ENCODE results near the gene MBD3L4.
"Not testable (repeated sequence)": the region's sequence is repeated elsewhere in the genome, so short reads cannot be mapped to it uniquely, and the experiment has no call there.

DNA sequence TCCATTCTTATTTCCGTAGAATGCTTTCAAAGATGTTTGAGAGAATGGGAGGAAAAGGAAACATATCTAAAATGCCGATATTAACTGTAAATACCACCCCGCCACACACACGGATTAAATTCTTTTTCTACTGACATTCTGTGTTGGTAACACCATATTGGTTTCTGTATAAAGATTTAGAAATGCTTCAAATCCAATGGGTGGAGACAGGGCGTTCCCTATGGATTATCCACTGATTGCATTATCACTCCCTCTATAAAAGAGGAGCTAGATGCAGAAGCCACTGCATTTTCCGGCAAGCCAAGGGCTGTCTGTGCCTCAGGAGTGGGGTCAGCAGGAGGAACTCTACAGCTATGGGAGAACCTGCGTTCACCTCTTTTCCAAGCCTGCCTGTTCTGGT is 9.0 kb upstream of the MBD3L4 start, which contains the start of gene MBD3L2:
- TF ChIP-seq TOX (CRISPR knock-in tag; IDR thresholded peaks at IDR 0.05; ENCODE audit: borderline replicate concordance); ZFP3 (CRISPR knock-in tag; IDR thresholded peaks at IDR 0.05); PPARA (CRISPR knock-in tag; IDR thresholded peaks at IDR 0.05; ENCODE audit: borderline replicate concordance); ZNF70 (CRISPR knock-in tag; IDR thresholded peaks at IDR 0.05): not testable (repeated sequence)
- TF ChIP-seq, protein P1, sequence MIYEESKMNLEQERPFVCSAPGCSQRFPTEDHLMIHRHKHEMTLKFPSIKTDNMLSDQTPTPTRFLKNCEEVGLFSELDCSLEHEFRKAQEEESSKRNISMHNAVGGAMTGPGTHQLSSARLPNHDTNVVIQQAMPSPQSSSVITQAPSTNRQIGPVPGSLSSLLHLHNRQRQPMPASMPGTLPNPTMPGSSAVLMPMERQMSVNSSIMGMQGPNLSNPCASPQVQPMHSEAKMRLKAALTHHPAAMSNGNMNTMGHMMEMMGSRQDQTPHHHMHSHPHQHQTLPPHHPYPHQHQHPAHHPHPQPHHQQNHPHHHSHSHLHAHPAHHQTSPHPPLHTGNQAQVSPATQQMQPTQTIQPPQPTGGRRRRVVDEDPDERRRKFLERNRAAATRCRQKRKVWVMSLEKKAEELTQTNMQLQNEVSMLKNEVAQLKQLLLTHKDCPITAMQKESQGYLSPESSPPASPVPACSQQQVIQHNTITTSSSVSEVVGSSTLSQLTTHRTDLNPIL (CRISPR knock-in tag; IDR thresholded peaks at IDR 0.05; ENCODE audit: low read depth) = not testable (repeated sequence)

All from SK-N-SH treated with all-trans-retinoic acid at 6 μM for 48 hours (cell line).